Skeletal muscle satellite cell (primary cell): ENCODE data around the gene SMCO1. TPM values are rescaled to one million over a fixed set of nuclear protein-coding genes. Genes with fewer than 3 reads are reported as not detected.
"Not testable (repeated sequence)": the region's sequence is repeated elsewhere in the genome, so short reads cannot be mapped to it uniquely, and the experiment has no call there.

Experiments
- H3K27me3 ChIP-seq: 2 replicates; pipeline ENCODE4 v1.7.0; 2013; ENCODE audit warnings: low read length; ENCODE audit not compliant: control insufficient read depth, insufficient read depth
- H3K36me3 ChIP-seq: 2 replicates; pipeline ENCODE4 v1.7.0; 2013; ENCODE audit warnings: mild to moderate bottlenecking, control low read depth, low read length; ENCODE audit not compliant: insufficient read depth
- H3K4me1 ChIP-seq: 2 replicates; pipeline ENCODE4 v1.7.0; 2013; ENCODE audit warnings: low read length; ENCODE audit not compliant: control insufficient read depth, insufficient read depth
- H3K4me2 ChIP-seq: 2 replicates; pipeline ENCODE4 v1.7.0; 2013; ENCODE audit warnings: mild to moderate bottlenecking, low read length
- H3K4me3 ChIP-seq: 2 replicates; pipeline ENCODE4 v1.7.0; 2013; ENCODE audit warnings: low read length
- H3K9ac ChIP-seq: 2 replicates; pipeline ENCODE4 v1.7.0; 2013; ENCODE audit warnings: mild to moderate bottlenecking, low read depth, low read length, moderate library complexity
- H3K9me3 ChIP-seq: replicated peaks from 2 replicates; pipeline ENCODE4 v1.7.0; 2013; ENCODE audit warnings: mild to moderate bottlenecking, control low read depth, low read length
- total RNA-seq: library from RNA; depleted of rRNA; stranded (reverse); fragments of >200 nt; gene quantifications from 2 replicates; pipeline ENCODE4 v1.2.3, GENCODE V29; 2012; rRNA removed

Gene SMCO1
- total RNA-seq, result not detected in 2 replicates

DNA sequence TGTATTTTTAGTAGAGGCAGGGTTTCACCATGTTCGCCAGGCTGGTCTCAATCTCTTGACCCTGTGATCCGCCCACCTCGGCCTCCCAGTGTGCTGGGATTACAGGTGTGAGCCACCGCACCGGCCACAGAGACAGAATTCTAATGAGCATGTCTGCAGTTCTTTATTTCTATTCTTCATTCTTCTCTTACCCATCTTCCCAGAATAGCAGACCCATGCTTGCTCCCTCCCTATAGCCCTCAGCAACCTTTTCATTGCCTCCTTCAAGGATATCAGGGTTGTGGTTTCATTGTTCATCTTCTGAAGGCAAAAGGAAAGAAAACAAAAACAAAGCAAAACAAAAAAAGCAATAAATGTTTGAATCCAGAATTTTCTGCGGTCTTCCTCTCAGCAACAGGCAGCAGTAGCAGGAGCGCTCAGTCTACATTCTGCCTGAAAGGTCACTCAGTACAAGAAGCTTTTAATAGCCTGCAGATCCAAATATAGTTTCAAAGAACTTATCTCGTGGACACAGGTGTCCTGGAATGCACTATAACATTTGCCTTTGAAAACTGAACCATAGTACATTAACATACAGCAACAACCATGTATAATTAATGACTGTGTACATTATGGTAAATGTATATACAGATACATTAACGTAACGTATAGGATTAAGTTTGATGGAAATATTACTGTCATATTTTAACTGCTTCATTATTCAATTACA, at the start of gene SMCO1:
TSS of gene SMCO1 (minus strand) at position 434 of the 709 bp plus-strand sequence. CDS start at position 297, 137 bp downstream.
- Histone ChIP-seq H3K27me3 (peaks cover 11% of the 10 kb centered on the region), H3K4me2 (no peak within 1 kb of the TSS), H3K9me3 (peaks cover 10% of the 10 kb centered on the region), H3K4me3 (no peak within 1 kb of the TSS), H3K4me1 (no peaks in the 10 kb centered on the region), H3K9ac (no peak within 1 kb of the TSS), H3K36me3 (no peaks in the 10 kb centered on the region)

GRCh38 chr3:196563721-196564225, 48.6 kb upstream of the SMCO1 start:
- Histone ChIP-seq H3K4me2 (no peak overlapping the region), H3K4me1 (peaks cover 12% of the 10 kb centered on the region), H3K9me3 (no peaks in the 10 kb centered on the region), H3K27me3 (no peaks in the 10 kb centered on the region), H3K9ac (no peak overlapping the region), H3K4me3 (no peak overlapping the region), H3K36me3 (peaks cover 9% of the 10 kb centered on the region)

DNA sequence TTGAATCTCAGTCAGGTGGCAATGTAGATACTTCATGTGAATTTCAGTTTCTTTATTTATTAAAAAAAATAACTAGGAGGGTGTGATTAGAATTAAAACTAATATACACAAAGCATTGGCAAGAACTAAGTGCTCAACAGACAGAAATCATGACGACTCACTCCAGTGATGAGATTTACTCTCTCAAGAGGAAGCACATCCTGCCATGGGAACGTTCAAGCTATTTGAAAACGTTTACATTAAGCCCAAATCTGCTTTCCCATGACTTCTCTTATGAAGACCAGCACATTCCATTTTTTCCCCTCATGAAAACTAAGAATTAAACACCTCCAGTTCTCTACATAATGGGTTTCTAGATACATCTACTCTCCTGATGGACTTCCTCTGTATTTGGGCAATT, 44.7 kb upstream of the SMCO1 start:
- Histone ChIP-seq H3K36me3 (peaks cover 6% of the 10 kb centered on the region), H3K9ac (no peak overlapping the region)

DNA sequence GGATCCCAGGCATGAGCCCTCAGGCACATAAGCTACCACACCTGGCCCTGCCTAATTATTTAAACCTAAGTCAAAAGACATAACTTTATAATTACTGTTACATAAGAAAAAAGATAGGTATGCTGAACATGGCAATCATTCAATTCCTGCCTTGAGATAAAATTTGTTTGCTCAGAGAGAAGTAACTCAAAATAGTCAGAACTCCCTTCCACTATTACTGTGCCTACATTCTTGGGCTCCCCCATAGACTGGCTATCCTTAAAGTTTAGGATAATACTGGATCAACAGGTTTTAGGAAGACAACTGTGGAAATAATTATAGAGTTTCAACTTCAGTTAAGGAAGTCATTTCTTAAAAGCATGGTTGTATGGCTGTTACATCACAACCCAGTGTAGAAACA, 43.3 kb upstream of the SMCO1 start:
- Histone ChIP-seq H3K27me3 (no peaks in the 10 kb centered on the region), H3K9me3 (no peaks in the 10 kb centered on the region), H3K4me1 (peaks cover 10% of the 10 kb centered on the region), H3K9ac (no peak overlapping the region), H3K36me3 (peaks cover 6% of the 10 kb centered on the region), H3K4me3 (no peak overlapping the region), H3K4me2 (no peak overlapping the region)

More for the DNA sequence above, 44.7 kb upstream of the SMCO1 start:
- no peaks in the 10 kb centered on the region for H3K9me3 ChIP-seq
- H3K4me3 ChIP-seq, result no peak overlapping the region
- no peak overlapping the region for H3K4me2 ChIP-seq
- peaks cover 16% of the 10 kb centered on the region for H3K4me1 ChIP-seq
- H3K27me3 ChIP-seq, result no peaks in the 10 kb centered on the region

DNA sequence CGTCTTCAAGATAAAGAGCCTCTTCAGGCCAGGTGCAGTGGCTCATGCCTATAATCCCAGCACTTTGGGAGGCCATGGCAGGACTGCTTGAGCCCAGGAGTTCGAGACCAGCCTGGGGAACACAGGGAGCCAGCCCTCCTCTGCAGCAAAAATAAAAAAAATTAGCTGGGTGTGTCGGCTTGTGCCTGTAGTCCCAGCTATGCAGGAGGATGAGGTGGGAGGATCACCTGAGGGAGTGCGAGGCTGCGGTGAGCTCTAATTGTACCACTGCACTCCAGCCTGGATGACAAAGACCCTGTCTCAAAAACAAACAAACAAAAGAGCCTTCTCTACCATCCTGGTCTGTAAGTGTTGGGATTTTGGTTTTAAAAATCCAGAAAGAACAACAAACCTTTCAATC, 42.1 kb upstream of the SMCO1 start:
- peaks cover 14% of the 10 kb centered on the region for H3K4me1 ChIP-seq
- H3K4me2 ChIP-seq, result no peak overlapping the region
- H3K27me3 ChIP-seq, result no peaks in the 10 kb centered on the region
- H3K4me3 ChIP-seq, result no peak overlapping the region
- H3K9me3 ChIP-seq, result no peaks in the 10 kb centered on the region
- peaks cover 6% of the 10 kb centered on the region for H3K36me3 ChIP-seq
- no peak overlapping the region for H3K9ac ChIP-seq

DNA sequence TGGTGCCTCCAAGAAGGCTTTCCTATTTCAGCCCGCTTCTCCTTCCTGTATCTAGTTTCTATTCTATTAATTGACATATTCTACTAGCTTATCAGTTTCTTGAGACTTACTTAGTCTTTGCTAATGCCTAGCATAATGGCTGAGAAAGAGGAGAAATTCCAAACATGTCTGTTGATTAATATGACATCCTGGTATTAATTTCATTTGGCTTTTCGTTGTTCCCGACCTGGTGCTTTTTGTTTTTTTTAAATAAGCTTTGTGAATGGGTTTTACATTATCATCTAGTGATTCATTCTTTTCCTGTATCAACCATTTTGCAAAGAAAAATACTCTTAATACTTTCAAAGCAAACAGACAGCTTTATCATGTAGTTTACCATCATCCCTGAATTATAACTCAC, 40.1 kb upstream of the SMCO1 start:
- no peak overlapping the region for H3K9ac ChIP-seq
- H3K4me2 ChIP-seq, result peak overlapping the region; percentile 21
- H3K4me3 ChIP-seq, result no peak overlapping the region
- peaks cover 14% of the 10 kb centered on the region for H3K4me1 ChIP-seq
- H3K27me3 ChIP-seq, result no peaks in the 10 kb centered on the region
- no peaks in the 10 kb centered on the region for H3K9me3 ChIP-seq
- no peaks in the 10 kb centered on the region for H3K36me3 ChIP-seq

DNA sequence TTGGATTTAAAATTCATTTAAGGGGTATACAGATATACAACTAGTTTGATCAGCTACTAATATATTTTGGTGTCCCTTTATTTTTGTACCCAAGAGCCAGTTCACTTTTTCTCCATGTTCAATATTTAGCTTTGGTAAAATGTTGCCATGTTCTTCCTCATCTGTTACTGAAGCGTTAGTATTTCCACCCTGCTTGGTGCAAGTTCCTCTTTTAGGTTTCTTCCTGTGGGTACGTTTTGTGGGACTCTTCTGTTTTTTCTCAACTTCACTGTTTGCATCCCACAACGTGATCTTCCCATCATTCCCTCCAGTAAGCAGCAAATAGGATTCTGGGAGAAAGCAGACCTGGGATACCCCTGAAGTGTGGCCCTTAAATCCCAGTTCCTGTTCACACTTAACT, 39.1 kb upstream of the SMCO1 start:
- no peaks in the 10 kb centered on the region for H3K9me3 ChIP-seq
- no peak overlapping the region for H3K4me2 ChIP-seq
- no peaks in the 10 kb centered on the region for H3K27me3 ChIP-seq
- H3K36me3 ChIP-seq, result no peaks in the 10 kb centered on the region
- H3K4me1 ChIP-seq, result peaks cover 14% of the 10 kb centered on the region
- no peak overlapping the region for H3K4me3 ChIP-seq
- no peak overlapping the region for H3K9ac ChIP-seq

GRCh38 chr3:196553551-196553950, 38.4 kb upstream of the SMCO1 start:
- Histone ChIP-seq H3K4me3 (no peak overlapping the region), H3K4me2 (no peak overlapping the region), H3K4me1 (peaks cover 14% of the 10 kb centered on the region), H3K27me3 (no peaks in the 10 kb centered on the region), H3K9ac (no peak overlapping the region), H3K9me3 (no peaks in the 10 kb centered on the region), H3K36me3 (no peaks in the 10 kb centered on the region)

- Histone ChIP-seq H3K9me3 (no peaks in the 10 kb centered on the region), H3K4me1 (peaks cover 14% of the 10 kb centered on the region), H3K9ac (no peak overlapping the region), H3K36me3 (no peaks in the 10 kb centered on the region), H3K27me3 (no peaks in the 10 kb centered on the region), H3K4me3 (no peak overlapping the region), H3K4me2 (no peak overlapping the region)
Measured at GRCh38 chr3:196552253-196552652, 37.1 kb upstream of the SMCO1 start.

DNA sequence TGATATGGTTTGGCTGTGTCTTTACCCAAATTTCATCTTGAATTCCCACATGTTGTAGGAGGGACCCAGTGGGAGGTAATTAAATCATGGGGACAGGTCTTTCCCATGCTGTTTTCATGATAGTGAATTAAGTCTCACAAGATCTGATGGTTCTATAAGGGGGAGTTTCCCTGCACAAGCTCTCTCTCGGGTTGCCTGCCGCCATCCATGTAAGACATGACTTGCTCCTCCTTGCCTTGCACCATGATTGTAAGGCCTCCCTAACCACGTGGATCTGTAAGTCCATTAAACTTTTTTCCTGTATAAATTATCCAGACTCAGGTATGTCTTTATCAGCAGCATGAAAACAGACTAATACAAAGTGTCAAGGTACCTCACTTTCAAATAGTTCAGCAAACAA, 35.0 kb upstream of the SMCO1 start:
- H3K36me3 ChIP-seq, H3K27me3 ChIP-seq, H3K9me3 ChIP-seq, H3K4me3 ChIP-seq, H3K9ac ChIP-seq, H3K4me2 ChIP-seq, H3K4me1 ChIP-seq: not testable (repeated sequence)

GRCh38 chr3:196549312-196549711, 34.2 kb upstream of the SMCO1 start:
- not testable (repeated sequence) for H3K27me3 ChIP-seq, H3K4me1 ChIP-seq, H3K4me3 ChIP-seq, H3K9ac ChIP-seq, H3K4me2 ChIP-seq, H3K36me3 ChIP-seq, H3K9me3 ChIP-seq

DNA sequence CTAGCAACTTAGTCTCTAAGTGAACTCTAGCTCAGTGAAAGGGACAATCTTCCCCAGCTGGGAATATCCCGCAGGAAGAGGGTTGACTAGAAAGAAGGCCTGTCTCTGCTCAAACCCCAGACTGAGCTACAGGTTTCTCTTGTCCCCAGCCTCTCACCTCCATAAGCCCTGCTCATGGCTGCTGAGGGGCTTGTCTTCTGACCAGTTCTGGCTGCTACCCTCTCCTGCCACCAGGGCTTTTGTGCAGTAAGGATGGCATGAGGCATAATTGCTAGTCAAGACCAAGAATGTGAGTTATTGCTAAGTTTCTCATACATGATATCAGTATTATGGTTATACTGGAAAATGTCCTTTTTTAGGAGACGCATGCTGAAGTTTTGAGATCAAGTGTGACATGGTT, 31.9 kb upstream of the SMCO1 start:
- H3K36me3 ChIP-seq, result no peaks in the 10 kb centered on the region
- H3K27me3 ChIP-seq, result peaks cover 2% of the 10 kb centered on the region
- no peak overlapping the region for H3K4me2 ChIP-seq
- no peaks in the 10 kb centered on the region for H3K4me1 ChIP-seq
- H3K9ac ChIP-seq, result no peak overlapping the region
- no peaks in the 10 kb centered on the region for H3K9me3 ChIP-seq
- no peak overlapping the region for H3K4me3 ChIP-seq
